MCF 10A (cell line): ENCODE measurements around the gene CFAP61. TPM values are rescaled to one million over a fixed set of nuclear protein-coding genes. Genes with fewer than 3 reads are reported as not detected.

Experiments used
- BruUV-seq: library from RNA; stranded (reverse); fragments of 400-500 nt; replicated peaks from 2 replicates; lab custom pipeline; 2021; lab: Mats Ljungman, UMichigan
- CTCF ChIA-PET: fragments of 300-600 bp; sonication (Branson Sonifier 250); formaldehyde crosslinking; extraction: SDS; loops from one replicate; lab custom pipeline; 2021; ENCODE audit warnings: antibody characterized with exemption, inconsistent platforms; lab: Yijun Ruan, JAX
- POLR2A ChIA-PET: fragments of 300-600, 350-650 bp; sonication (Branson Sonifier 250); formaldehyde crosslinking; extraction: SDS; loops from one replicate; lab custom pipeline; 2020; ENCODE audit warnings: antibody characterized with exemption, inconsistent platforms; lab: Yijun Ruan, JAX
- DNase-seq: peaks from one replicate; pipeline ENCODE4 v3.0.0-alpha.2; 2018; ENCODE audit not compliant: unreplicated experiment
- H3K27ac Mint-ChIP-seq: one replicate; pipeline ENCODE4 v1.8.0; 2022; ENCODE audit warnings: mild to moderate bottlenecking, low read depth, mixed read lengths; ENCODE audit not compliant: unreplicated experiment
- H3K27me3 Mint-ChIP-seq: one replicate; pipeline ENCODE4 v1.8.0; 2022; ENCODE audit warnings: mixed read lengths; ENCODE audit not compliant: insufficient read depth, unreplicated experiment
- H3K36me3 Mint-ChIP-seq: one replicate; pipeline ENCODE4 v1.8.0; 2022; ENCODE audit warnings: mild to moderate bottlenecking, moderate library complexity, mixed read lengths; ENCODE audit not compliant: insufficient read depth, unreplicated experiment
- H3K4me1 Mint-ChIP-seq: one replicate; pipeline ENCODE4 v1.8.0; 2022; ENCODE audit warnings: mixed read lengths; ENCODE audit not compliant: insufficient read depth, unreplicated experiment
- H3K4me3 Mint-ChIP-seq: one replicate; pipeline ENCODE4 v1.8.0; 2022; ENCODE audit warnings: mild to moderate bottlenecking, moderate library complexity, mixed read lengths; ENCODE audit not compliant: unreplicated experiment
- H3K9me3 Mint-ChIP-seq: one replicate; pipeline ENCODE4 v1.8.0; 2022; ENCODE audit warnings: mixed read lengths; ENCODE audit not compliant: unreplicated experiment
- CTCF ChIP-seq: fragments of 200-600 bp; IDR thresholded peaks from one replicate; pipeline ENCODE4 v1.8.0; 2022; ENCODE audit warnings: antibody characterized with exemption, mild to moderate bottlenecking; ENCODE audit not compliant: unreplicated experiment
- intact Hi-C: fragments of 100-400 bp; cut with micrococcal nuclease; formaldehyde crosslinking; loops from 2 replicates; pipeline ENCODE4 v1.14.1; 2022
- total RNA-seq: library from RNA; stranded (reverse); gene quantifications from 2 replicates; pipeline ENCODE4 v1.2.3, GENCODE V29; 2022

CFAP61 gene
- total RNA-seq, 1 experiment from 2014 or later, result 1.5 TPM

- intact Hi-C loops, result no loop called here
- no peaks in the 10 kb centered on the region for H3K36me3 Mint-ChIP-seq
- POLR2A ChIA-PET, result no interaction called here
These were observed 115.4 kb downstream of the CFAP61 start for GRCh38 chr20:20167698-20168097.

GRCh38 chr20:20173254-20173653, 120.9 kb downstream of the CFAP61 start:
- no peak for DNase-seq
- H3K9me3 Mint-ChIP-seq, result no peaks in the 10 kb centered on the region
- ChIA-PET CTCF (interaction anchor here (1.4 to 1.7 kb wide), 2 partner anchors 10 to 64 kb away, joined by 4 to 6 read pairs; no protein-coding TSS in a partner anchor), POLR2A (no interaction called here)
- no TSS peak for BruUV-seq
- intact Hi-C loops, result no loop called here
- TF ChIP-seq CTCF, result no peak
- no peak overlapping the region for H3K27ac Mint-ChIP-seq
- H3K36me3 Mint-ChIP-seq, result no peaks in the 10 kb centered on the region
- peaks cover 10% of the 10 kb centered on the region for H3K4me1 Mint-ChIP-seq
- H3K4me3 Mint-ChIP-seq, result no peak overlapping the region
- no peaks in the 10 kb centered on the region for H3K27me3 Mint-ChIP-seq

More at GRCh38 chr20:20167698-20168097, 115.4 kb downstream of the CFAP61 start:
- no TSS peak for BruUV-seq
- Mint-ChIP-seq H3K27me3 (no peaks in the 10 kb centered on the region), H3K27ac (no peak overlapping the region), H3K4me3 (no peak overlapping the region), H3K4me1 (no peaks in the 10 kb centered on the region), H3K9me3 (no peaks in the 10 kb centered on the region)
- CTCF ChIA-PET, result interaction anchor here (0.7 to 1.2 kb wide), 4 partner anchors 38 to 392 kb away, joined by 3 to 4 read pairs (median 3); no protein-coding TSS in a partner anchor
- TF ChIP-seq CTCF, result no peak
- no peak for DNase-seq

- no TSS peak for BruUV-seq
- Mint-ChIP-seq H3K36me3 (no peaks in the 10 kb centered on the region), H3K27ac (no peak overlapping the region), H3K4me1 (peaks cover 12% of the 10 kb centered on the region), H3K27me3 (no peaks in the 10 kb centered on the region), H3K4me3 (no peak overlapping the region), H3K9me3 (peaks cover 5% of the 10 kb centered on the region)
- intact Hi-C loops, result no loop called here
- ChIA-PET CTCF (interaction anchor here (0.6 to 1.8 kb wide), 6 partner anchors 9 to 936 kb away, joined by 3 to 12 read pairs (median 4); no protein-coding TSS in a partner anchor), POLR2A (interaction anchor here (0.5 kb wide), 1 partner anchor 1208 kb away, joined by 3 read pairs; no protein-coding TSS in a partner anchor)
- no peak for DNase-seq
- no peak for TF ChIP-seq CTCF
These were observed 121.9 kb downstream of the CFAP61 start for GRCh38 chr20:20174089-20174835.

- Mint-ChIP-seq H3K4me3 (no peak overlapping the region), H3K4me1 (peaks cover 12% of the 10 kb centered on the region), H3K36me3 (no peaks in the 10 kb centered on the region), H3K27me3 (no peaks in the 10 kb centered on the region), H3K9me3 (peaks cover 10% of the 10 kb centered on the region), H3K27ac (no peak overlapping the region)
- POLR2A ChIA-PET, result no interaction called here
- CTCF ChIA-PET, result no interaction called here
- intact Hi-C loops, result no loop called here
- DNase-seq, result no peak
- TF ChIP-seq CTCF, result no peak
- BruUV-seq, result no TSS peak
These were observed 129.0 kb downstream of the CFAP61 start for GRCh38 chr20:20181322-20181721.
